Epithelial cell of esophagus (primary cell): ENCODE results near the gene RSPH9.
A peak's percentile ranks its signal among the peaks of the same experiment; 100 is the strongest.

Experiments
- DNase-seq: peaks from one replicate; pipeline ENCODE4 v3.0.0; 2010; ENCODE audit warnings: low read depth
- H3K4me3 ChIP-seq: 2 replicates; pipeline ENCODE4 v1.5.1; 2011; ENCODE audit warnings: mild to moderate bottlenecking, low read length, control low read depth
- TF ChIP-seq, protein P1 (sequence below): IDR thresholded peaks from 2 replicates; pipeline ENCODE4 v1.5.1; 2011; ENCODE audit warnings: low read depth, mild to moderate bottlenecking, low read length, control low read depth, inconsistent platforms; ENCODE audit not compliant: insufficient read depth; ENCODE audit errors: missing control alignments

Gene RSPH9

DNA sequence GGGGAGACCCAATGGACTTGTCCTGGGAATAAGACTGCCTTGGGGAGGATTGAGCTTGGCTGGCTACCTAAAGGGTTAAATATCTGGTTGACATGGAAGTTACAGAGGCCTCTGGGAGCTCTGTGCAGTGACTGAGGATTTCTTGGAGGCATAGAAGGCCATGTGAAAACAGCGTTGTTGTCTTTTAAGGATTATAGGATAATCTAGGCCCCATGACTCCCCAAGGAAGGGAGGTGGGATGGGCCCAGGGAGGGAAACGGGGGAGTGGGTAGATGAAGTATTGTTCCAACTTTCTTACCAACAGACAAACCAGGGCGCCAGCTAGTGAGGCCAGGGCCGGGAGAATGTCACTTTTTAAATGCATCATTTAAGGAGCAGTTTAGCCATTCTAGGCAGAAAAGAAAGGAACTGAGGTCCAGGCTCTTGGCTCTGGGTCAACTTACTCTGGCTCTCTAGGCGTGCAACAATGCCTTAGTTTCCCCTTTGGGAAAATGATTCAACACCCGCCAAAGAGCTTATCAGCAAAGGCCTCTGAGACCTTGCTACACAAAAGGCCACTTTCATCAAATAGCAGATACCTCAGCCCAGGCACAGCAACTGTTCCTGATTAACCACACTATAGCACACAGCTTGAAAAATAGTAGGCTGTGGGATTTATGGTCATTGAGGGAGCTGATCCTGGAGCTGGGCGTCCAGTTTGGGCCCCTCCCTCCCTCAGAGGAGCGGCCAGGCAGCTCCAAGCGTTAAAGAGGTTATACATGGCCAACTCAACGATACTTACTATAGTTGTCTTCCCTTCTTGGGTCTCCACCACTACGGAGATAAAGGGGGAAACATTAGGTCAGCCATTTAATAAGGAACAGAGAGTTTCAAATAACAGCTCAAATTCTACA, 35.7 kb downstream of the RSPH9 start:
- no peak for DNase-seq
- TF ChIP-seq, protein P1, sequence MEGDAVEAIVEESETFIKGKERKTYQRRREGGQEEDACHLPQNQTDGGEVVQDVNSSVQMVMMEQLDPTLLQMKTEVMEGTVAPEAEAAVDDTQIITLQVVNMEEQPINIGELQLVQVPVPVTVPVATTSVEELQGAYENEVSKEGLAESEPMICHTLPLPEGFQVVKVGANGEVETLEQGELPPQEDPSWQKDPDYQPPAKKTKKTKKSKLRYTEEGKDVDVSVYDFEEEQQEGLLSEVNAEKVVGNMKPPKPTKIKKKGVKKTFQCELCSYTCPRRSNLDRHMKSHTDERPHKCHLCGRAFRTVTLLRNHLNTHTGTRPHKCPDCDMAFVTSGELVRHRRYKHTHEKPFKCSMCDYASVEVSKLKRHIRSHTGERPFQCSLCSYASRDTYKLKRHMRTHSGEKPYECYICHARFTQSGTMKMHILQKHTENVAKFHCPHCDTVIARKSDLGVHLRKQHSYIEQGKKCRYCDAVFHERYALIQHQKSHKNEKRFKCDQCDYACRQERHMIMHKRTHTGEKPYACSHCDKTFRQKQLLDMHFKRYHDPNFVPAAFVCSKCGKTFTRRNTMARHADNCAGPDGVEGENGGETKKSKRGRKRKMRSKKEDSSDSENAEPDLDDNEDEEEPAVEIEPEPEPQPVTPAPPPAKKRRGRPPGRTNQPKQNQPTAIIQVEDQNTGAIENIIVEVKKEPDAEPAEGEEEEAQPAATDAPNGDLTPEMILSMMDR, result no peak
- no peak overlapping the region for H3K4me3 ChIP-seq

DNA sequence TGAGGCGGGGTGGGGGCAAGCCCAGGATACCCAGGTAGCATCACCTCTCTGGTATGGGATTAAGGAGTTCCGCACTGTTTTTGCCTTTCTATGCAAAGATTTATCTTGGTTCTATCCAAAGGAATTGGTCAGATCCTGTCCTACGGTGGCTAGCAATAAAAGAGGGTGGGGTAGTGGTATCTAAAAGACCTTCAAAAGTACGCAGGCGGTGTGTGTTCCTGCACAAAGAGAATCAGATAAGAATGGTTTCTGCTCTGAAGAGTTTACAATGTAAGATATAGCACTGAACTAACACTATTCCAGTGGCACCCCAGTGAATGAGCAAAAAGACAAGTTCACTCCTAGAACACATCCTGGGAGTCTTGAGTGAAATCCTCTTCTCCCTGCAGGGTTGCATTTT, 36.5 kb downstream of the RSPH9 start:
- DNase-seq, result no peak
- TF ChIP-seq, protein P1, result no peak
- H3K4me3 ChIP-seq, result no peak overlapping the region

DNA sequence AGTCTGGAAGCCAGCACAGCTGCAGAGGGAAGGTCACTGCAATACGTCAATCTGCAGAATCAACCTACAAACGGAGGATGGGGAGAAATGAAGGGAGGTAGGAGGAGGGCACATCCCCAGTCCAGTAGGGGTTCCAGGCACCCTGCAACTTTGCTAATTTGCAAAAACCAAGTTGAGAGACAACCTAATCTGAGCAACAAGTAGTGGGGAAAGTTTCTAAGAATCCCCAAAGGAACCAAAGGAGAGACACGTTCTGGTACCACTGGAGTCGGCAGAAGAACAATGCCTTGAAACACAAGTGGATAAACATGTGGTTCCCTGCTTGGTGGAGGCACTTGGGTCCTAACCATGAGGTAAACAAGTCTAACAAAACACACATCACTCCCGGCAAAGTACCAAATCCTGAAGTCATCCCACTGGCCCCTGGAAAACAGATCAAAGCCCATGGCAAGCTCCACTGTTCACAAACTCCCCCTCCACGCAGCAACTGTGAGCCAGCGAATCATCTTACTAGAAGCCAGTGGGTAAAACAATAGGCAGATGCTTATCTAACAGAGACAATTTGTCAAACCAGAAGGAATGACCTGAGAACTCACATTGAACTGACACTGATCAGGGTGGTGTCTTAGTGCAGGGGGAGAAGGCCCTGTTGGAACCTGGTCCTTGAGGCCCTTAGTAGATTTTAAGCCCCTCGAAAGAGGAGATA, 38.0 kb downstream of the RSPH9 start:
- no peak overlapping the region for H3K4me3 ChIP-seq
- DNase-seq, result no peak
- TF ChIP-seq, protein P1, result no peak

DNA sequence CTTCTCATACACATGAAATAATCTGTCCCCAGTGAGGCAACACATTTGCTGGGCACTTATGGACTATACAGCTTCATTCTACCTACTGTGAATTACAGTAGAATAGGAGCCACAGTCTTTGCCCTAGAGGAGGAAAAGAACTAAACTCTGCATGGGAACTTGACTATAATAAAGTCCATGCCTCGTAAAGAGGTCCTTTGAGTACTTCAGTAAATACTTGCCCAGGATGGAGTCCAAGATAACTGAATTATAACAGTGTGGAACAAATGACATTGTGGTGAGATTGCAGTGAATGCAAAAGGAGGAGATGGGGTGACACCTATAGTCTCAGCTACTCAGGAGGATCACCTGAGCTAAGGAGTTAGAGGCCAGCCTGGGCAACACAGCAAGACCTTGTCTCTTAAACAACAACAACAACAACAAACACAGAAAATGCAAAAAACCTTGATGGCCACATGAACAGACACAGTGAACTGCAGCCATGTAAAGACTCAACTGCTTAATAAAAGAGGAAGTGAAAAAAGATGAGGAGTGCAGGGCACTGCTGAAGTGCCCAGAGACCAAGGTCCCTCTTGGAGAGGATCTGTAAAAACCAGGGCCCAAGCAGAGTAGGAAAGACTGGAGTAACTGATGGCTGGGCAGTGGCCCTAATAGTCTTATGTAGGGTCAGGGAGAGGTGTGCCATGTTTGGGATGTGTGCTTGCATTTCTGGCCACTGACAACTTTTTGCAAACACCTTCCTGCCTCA, 39.0 kb downstream of the RSPH9 start:
- no peak for DNase-seq
- no peak overlapping the region for H3K4me3 ChIP-seq

DNA sequence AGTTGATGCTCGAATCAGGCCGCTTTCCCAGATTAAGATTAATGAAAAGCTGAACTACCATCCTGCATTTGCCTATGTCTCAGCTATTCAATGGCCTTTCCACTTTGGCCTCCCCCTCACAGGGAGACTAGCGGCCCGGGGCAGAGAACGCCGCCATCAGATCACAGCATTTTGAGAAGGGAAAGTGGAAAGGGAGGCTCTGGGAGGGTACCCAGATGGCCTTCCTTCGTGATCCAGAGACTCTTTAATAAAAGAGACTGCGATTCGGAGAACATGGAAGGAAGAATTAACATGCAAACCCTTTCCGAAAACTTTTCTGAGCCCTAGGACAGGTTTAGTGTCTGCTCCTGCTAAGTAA, 42.2 kb downstream of the RSPH9 start:
- H3K4me3 ChIP-seq, result peak overlapping the region; percentile 96
- TF ChIP-seq, protein P1, result no peak
- DNase-seq, result no peak

More for the DNA sequence above, 39.0 kb downstream of the RSPH9 start:
- TF ChIP-seq, protein P1, result no peak

DNA sequence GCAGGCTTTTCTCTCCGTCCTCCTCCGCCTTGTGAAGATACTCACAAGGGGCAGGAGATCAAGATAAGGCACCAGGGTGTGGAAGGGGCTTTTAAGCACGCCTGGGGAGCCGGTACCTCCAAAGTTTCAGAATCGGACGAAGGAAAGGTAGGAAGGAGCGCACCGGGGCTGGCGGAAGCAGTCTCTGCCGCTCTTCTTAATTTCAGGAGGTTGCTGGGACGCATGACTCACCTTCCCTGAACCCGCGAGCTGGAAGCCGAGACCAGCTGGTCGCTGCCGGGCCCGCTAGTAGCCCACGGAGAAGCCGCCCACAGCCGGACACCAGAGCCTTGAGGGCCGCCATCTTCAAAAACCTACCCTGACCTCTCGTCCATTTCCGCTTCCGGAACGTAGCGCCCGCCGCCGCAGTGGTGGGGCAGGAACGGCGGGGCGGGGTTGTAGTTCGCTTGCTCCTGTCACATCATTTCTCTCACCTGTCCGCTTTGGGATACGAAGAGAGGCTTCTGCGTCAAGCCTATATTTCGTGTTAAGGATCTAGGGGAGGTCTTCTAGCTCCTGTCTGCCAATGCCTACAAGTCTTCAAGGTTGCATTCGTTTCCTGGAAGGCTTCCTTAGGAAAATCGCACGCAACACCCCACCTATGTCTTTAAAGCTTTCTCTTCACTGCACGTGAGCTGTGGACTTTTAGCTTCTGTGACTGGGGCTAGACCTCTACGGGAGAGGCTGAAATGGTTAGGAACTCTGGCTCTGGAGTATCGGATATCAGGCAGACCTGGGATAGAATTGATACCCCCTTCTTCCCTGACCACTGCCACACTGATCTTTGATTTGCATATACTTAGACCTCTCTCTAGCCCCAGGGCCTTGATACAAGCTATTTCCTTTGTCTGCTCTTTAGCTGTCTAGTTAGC, 42.9 kb downstream of the RSPH9 start, which contains the start of gene MRPS18A:
Gene MRPS18A, minus strand, starts transcription at position 355 of the 911 bp plus-strand sequence. Its CDS starts 12 bp downstream, at position 343.
- peak within 1 kb of the TSS; percentile 96 for H3K4me3 ChIP-seq
- TF ChIP-seq, protein P1, result no peak
- peak; percentile 86 for DNase-seq
